Midbrain (tissue), 1 donor: Measurements from ENCODE around the gene GORASP1.
A peak's percentile ranks its signal among the peaks of the same experiment; 100 is the strongest.

Source experiments
- DNase-seq: peaks from one replicate; lab custom pipeline; 2025; lab: John Stamatoyannopoulos, UW

The GORASP1 gene

GRCh38 chr3:39141171-39141995 is 34.0 kb upstream of the GORASP1 start:
- no peak for DNase-seq

DNA sequence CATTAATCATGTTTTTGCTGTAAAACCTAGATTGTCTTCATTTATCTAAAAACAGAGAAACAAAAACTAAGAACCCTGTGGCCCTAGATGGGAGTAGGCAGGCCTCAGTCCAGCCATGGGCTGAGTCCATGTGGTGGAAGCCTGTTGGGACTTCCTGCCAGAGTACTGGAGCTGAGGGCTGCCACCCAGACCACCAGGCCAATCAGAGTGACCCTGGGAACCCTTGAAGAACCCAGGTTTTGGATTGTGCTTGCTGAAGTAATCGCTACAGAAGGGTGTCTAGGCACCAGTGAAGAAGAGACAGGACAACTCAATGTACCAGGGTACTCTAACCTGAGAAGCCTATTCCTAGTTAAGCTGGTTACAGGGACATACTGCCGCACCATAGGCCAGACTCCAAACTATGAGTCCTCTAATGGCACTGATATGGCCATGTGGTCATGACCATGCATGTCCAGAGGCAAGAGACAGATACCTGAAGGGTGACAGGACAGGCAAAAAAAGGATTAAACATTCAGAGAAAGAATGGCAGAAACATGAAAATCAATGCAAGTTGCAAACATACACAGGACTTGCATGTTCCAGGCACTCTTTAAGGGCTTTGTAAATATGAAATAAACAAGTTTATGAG is 33.0 kb upstream of the GORASP1 start:
- no peak for DNase-seq

- DNase-seq: no peak
Measured at GRCh38 chr3:39139442-39139841, 32.0 kb upstream of the GORASP1 start.

DNA sequence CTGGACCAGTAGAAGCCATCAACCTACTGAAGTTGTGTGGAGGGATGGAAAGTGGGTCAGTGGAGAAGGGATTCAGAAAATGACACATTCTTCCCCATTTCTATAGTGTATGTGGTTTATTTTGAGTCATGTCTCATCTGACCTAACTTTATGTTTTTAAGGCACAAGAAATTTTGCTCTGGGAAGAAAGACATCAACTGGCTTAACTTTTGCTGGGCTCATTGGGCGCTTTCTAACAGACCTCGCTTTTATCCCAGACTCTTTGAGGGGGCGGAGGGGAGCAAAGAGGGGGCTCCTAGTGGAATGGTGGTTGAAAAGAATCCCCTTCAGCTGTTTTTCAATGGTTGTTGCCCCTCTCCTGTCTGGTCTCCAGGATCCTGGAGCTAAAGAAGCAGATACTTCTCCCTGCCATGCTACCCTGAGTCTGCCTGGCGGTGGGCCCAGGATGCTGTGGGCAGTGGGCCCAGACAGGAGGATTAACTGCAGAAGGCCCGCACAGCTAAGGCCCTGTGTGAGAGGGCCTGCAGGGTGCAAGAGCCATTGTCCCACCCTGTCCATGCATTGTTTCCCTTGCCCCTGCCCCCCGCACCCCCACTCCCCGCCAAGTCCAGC is 31.5 kb upstream of the GORASP1 start:
- DNase-seq: peak; percentile 71

DNA sequence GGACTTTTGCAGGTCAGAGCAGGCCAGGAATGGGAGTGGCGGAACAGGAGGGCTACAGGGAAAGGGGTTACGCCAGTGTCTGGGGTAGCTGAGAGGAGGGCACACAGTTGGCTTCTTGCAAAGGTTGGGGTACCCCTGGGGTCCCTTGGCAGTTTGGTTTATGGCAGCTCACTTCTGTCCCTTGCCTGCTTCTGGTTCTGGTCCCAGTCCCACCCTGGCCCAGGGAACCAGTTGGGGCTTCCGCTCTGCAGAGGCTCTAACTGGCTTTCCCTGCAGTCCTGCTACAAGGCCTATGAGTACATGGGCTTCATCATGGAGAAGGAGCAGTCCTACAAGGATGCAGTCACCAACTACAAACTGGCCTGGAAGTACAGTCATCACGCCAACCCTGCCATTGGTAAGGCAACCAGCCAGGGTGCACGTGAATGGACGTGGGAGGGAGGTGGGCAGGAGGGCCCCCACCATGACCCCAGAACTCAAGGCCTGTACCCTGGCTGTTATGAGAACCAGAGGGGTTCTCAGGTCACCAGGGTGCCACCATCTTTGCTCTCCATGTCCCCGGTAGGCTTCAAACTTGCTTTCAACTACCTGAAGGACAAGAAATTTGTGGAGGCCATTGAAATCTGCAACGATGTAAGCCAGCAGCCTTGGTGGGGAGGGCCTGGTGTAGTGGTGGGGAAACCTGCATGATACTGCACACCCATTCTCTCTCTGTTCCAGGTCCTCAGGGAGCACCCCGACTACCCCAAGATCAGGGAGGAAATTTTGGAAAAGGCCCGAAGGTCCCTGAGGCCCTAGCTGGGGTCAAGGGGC is 30.8 kb upstream of the GORASP1 start:
- no peak for DNase-seq

DNA sequence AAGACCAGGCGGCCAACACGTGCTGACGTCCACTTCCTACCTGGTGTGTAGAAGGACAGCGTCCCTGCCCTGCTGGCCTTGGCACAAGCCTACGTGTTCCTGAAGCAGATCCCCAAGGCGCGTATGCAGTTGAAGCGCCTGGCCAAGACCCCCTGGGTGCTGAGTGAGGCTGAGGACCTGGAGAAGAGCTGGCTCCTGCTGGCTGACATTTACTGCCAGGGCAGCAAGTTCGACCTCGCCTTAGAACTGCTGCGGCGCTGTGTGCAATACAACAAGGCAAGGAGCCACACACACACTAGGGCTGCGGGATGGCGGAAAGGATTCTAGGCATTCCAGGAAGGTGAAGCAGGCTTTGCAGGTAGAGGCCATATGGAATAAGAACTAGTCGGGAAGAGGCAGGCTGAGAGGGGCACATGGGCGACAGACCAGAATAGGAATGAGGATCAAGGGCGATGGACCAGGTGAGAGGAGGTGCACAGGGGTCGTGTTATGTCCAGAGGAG is 30.1 kb upstream of the GORASP1 start:
- no peak for DNase-seq

DNA sequence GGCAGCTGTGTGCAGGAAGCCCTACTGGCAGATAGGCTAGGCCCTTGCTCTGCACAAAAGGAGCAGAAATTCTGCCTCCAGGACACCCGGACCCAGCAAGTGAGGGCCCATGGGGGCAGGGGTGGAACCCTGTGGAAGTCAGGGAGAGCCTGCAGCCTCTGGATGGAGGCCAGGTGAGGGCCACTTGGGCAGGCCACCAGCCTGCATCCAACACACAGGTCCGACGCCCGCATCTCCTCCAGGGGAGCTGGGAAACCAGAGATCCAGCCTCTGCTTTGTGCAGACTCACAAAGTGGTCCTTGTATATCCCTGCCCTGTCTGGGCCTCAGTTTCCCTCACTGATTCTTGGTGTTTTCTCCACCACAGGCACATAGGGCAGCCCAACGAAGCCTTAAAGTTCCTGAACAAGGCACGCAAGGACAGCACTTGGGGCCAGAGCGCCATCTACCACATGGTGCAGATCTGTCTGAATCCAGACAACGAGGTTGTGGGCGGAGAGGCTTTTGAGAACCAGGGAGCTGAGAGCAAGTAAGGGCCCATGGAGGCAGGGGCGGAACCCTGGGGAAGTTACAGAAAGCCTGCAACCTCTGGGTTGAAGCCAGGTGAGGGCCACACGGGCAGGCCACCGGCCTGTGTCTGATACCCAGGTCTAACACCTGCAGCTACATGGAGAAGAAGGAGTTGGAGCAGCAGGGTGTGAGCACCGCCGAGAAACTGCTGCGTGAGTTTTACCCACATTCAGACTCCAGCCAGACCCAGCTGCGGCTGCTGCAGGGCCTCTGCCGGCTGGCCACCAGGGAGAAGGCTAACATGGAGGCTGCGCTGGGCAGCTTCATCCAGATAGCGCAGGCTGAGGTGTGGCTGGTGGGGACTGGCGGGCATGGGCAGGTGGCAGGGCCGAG is 29.4 kb upstream of the GORASP1 start:
- no peak for DNase-seq

- no peak for DNase-seq
Measured at GRCh38 chr3:39135170-39135805, 27.9 kb upstream of the GORASP1 start.

DNA sequence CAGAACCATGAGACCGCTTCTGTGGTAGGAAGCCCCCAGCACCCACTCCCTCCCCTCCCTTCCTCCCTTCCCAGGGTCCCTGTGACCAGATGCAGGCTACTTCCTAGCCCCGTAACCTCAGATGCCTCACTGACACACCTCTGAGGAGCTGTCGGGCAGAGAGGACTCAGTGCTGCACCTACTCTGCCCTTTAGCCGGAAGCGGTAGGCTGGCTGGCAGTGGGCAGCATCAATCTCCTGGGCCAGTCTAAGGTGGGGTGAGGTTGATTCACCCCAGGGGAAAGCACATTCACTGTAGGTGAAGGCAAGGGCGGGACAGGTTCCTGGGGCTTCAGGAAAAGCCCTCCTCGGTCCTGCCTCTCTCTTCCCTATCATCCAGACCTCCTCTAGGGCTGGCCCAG is 26.9 kb upstream of the GORASP1 start:
- DNase-seq: no peak

DNA sequence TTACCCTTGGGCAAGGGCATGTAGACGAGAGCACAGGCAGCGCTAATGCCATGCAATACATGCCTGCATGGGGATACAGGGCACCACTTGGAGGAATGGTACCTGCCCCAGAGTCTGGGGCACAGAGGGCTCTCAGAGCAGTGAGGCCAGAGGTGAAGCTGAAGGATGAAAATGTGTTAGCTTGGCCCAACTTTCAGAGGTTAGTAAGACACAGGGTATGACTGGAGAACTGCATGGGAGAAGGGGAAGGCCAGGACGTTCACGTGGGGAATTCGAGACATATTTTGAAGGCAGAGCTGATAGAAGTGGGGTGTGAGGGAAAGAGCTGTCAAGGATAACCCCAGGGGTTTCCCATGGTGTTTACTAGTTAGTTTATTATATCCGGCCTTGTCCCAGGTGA is 26.4 kb upstream of the GORASP1 start:
- DNase-seq: no peak

GRCh38 chr3:39133093-39133490 is 25.7 kb upstream of the GORASP1 start:
- no peak for DNase-seq

DNA sequence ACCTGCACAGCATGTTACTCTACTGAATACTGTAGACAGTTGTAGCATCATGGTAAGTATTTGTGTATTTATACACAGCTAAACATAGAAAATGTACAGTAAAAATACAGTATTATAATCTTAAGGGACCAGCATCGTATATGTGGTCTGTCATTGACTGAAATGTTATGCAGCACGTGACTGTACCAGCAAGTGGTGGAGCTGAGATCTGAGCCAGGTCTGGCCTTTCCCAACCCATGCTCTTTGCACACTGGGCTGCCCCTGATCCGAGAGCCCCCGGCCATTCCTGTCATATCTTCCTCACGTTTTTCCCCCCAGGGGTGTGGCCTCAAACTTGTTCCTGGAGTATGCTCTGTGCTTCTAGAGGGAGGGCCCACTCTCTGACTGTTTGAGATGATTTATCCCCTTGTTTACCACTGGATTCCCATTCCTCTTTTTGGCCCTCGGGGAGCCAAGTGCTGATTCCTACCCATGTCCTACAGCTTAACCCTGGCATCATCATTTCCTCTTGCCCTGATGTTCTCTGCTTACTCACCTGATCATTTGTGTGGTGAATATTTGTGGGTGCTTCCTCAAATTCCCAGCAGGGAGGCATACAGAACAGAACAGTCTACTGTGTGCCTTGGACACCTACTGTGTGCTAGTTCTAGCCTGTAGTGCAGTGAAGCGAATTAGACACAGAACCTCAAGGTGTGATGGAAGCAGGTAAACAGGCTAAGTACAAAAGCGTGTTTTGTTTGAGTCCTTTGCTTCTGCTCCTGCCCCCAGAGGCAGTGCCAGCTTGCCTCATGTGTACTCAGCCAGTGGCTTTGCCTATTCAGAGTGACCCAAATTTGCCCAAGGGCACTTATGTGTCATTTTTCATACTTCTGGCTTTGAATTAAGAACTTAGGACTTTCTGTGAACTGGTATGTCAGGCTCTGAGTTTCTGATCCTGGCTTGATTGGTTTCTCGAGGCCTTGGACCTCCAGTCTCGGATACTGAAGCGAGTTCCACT is 25.0 kb upstream of the GORASP1 start:
- no peak for DNase-seq

- DNase-seq: no peak
Measured at GRCh38 chr3:39130693-39131265, 23.4 kb upstream of the GORASP1 start.

DNA sequence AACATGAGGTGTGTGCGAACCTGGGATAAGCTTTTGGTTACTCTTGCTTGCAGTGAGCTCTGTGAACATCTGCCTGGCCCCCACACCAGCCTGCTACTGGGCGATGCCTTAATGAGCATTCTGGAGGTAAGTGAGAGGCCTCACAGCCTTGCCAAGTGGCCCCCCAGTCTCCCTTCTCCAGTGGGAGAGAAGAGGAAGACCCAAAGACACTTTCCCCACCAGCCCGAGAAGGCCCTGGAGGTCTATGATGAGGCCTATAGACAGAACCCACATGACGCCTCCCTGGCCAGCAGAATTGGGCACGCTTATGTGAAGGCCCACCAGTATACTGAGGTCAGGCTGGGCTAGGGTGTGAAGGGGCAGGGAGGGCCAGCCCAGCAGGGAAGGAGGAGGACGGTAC is 22.6 kb upstream of the GORASP1 start:
- no peak for DNase-seq

DNA sequence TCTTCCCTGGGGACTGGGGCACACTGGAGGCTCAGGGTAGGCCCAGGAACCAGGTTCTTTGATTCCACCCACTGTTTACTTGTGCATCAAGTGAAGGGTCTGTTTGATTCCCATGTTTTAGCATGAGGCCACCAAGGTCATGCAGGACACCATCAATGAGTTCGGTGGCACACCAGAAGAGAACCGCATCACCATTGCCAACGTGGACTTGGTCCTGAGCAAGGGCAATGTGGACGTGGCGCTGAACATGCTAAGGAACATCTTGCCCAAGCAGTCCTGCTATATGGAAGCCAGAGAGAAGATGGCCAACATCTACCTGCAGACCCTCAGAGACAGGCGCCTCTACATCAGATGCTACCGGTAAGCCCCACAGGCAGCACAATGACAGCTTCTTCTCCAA is 21.5 kb upstream of the GORASP1 start:
- no peak for DNase-seq

GRCh38 chr3:39127908-39128304 is 20.5 kb upstream of the GORASP1 start:
- DNase-seq: no peak

GRCh38 chr3:39127269-39127907 is 20.0 kb upstream of the GORASP1 start:
- DNase-seq: no peak

GRCh38 chr3:39126532-39127071 is 19.2 kb upstream of the GORASP1 start:
- peak; percentile 48 for DNase-seq
